BLaER1 (cell line): ENCODE measurements around the gene PDE11A.

ENCODE experiments used
- H3K27ac ChIP-seq: shearing (Covaris generic); formaldehyde crosslinking; 2 replicates; pipeline ENCODE4 v1.8.1; 2022
- H3K27me3 ChIP-seq: shearing (Covaris generic); formaldehyde crosslinking; 2 replicates; pipeline ENCODE4 v1.8.1; 2022
- H3K36me3 ChIP-seq: shearing (Covaris generic); formaldehyde crosslinking; 2 replicates; pipeline ENCODE4 v1.8.1; 2022
- H3K4me1 ChIP-seq: shearing (Covaris generic); formaldehyde crosslinking; 2 replicates; pipeline ENCODE4 v1.8.1; 2022
- H3K4me2 ChIP-seq: shearing (Covaris generic); formaldehyde crosslinking; 2 replicates; pipeline ENCODE4 v1.8.1; 2022
- H3K4me3 ChIP-seq: shearing (Covaris generic); formaldehyde crosslinking; 2 replicates; pipeline ENCODE4 v1.8.1; 2022
- H3K9ac ChIP-seq: shearing (Covaris generic); formaldehyde crosslinking; 2 replicates; pipeline ENCODE4 v1.8.1; 2022
- H3K9me3 ChIP-seq: shearing (Covaris generic); formaldehyde crosslinking; 2 replicates; pipeline ENCODE4 v1.8.1; 2022
- H4K20me1 ChIP-seq: shearing (Covaris generic); formaldehyde crosslinking; 2 replicates; pipeline ENCODE4 v1.8.1; 2022
- Cebpa-rat ChIP-seq: shearing (Covaris generic); IDR thresholded peaks from 2 replicates; pipeline ENCODE4 v1.8.1; 2022

The PDE11A gene

GRCh38 chr2:177595126-177595845 is 477.3 kb downstream of the PDE11A start:
- H3K36me3 ChIP-seq = no peaks in the 10 kb centered on the region
- TF ChIP-seq Cebpa-rat = no peak
- no peak overlapping the region for H3K27ac ChIP-seq
- H4K20me1 ChIP-seq = no peaks in the 10 kb centered on the region
- no peak overlapping the region for H3K4me3 ChIP-seq
- H3K9me3 ChIP-seq = no peaks in the 10 kb centered on the region
- no peak overlapping the region for H3K9ac ChIP-seq
- no peak overlapping the region for H3K4me2 ChIP-seq
- no peaks in the 10 kb centered on the region for H3K4me1 ChIP-seq
- H3K27me3 ChIP-seq = no peaks in the 10 kb centered on the region

GRCh38 chr2:177593402-177593801 is 479.2 kb downstream of the PDE11A start:
- H4K20me1 ChIP-seq = no peaks in the 10 kb centered on the region
- H3K27me3 ChIP-seq = no peaks in the 10 kb centered on the region
- no peaks in the 10 kb centered on the region for H3K4me1 ChIP-seq
- H3K9me3 ChIP-seq = no peaks in the 10 kb centered on the region
- no peak overlapping the region for H3K4me3 ChIP-seq
- TF ChIP-seq Cebpa-rat = no peak
- no peaks in the 10 kb centered on the region for H3K36me3 ChIP-seq
- H3K27ac ChIP-seq = no peak overlapping the region
- H3K9ac ChIP-seq = no peak overlapping the region
- H3K4me2 ChIP-seq = no peak overlapping the region

- H3K4me1 ChIP-seq = no peaks in the 10 kb centered on the region
- H3K27me3 ChIP-seq = no peaks in the 10 kb centered on the region
- H3K27ac ChIP-seq = no peak overlapping the region
- no peak overlapping the region for H3K9ac ChIP-seq
- no peak overlapping the region for H3K4me2 ChIP-seq
- H4K20me1 ChIP-seq = no peaks in the 10 kb centered on the region
- H3K9me3 ChIP-seq = no peaks in the 10 kb centered on the region
- H3K36me3 ChIP-seq = no peaks in the 10 kb centered on the region
- TF ChIP-seq Cebpa-rat = no peak
- H3K4me3 ChIP-seq = no peak overlapping the region
These were observed 479.6 kb downstream of the PDE11A start for GRCh38 chr2:177592945-177593344.

GRCh38 chr2:177592397-177592796 is 480.2 kb downstream of the PDE11A start:
- no peak overlapping the region for H3K4me3 ChIP-seq
- H3K36me3 ChIP-seq = no peaks in the 10 kb centered on the region
- H3K9me3 ChIP-seq = no peaks in the 10 kb centered on the region
- H3K4me1 ChIP-seq = no peaks in the 10 kb centered on the region
- no peaks in the 10 kb centered on the region for H4K20me1 ChIP-seq
- no peak overlapping the region for H3K9ac ChIP-seq
- no peak overlapping the region for H3K27ac ChIP-seq
- no peak overlapping the region for H3K4me2 ChIP-seq
- no peaks in the 10 kb centered on the region for H3K27me3 ChIP-seq
- TF ChIP-seq Cebpa-rat = no peak

GRCh38 chr2:177589186-177589585 is 483.4 kb downstream of the PDE11A start:
- no peak for TF ChIP-seq Cebpa-rat
- H4K20me1 ChIP-seq = no peaks in the 10 kb centered on the region
- no peak overlapping the region for H3K4me3 ChIP-seq
- no peaks in the 10 kb centered on the region for H3K27me3 ChIP-seq
- no peak overlapping the region for H3K9ac ChIP-seq
- no peaks in the 10 kb centered on the region for H3K4me1 ChIP-seq
- H3K27ac ChIP-seq = no peak overlapping the region
- no peaks in the 10 kb centered on the region for H3K9me3 ChIP-seq
- no peak overlapping the region for H3K4me2 ChIP-seq
- H3K36me3 ChIP-seq = no peaks in the 10 kb centered on the region

- Histone ChIP-seq H3K27ac (no peak overlapping the region), H3K4me2 (no peak overlapping the region), H3K36me3 (no peaks in the 10 kb centered on the region), H3K9me3 (no peaks in the 10 kb centered on the region), H3K9ac (no peak overlapping the region), H4K20me1 (no peaks in the 10 kb centered on the region), H3K4me1 (no peaks in the 10 kb centered on the region), H3K4me3 (no peak overlapping the region), H3K27me3 (no peaks in the 10 kb centered on the region)
- TF ChIP-seq Cebpa-rat = no peak
These were observed 483.9 kb downstream of the PDE11A start for GRCh38 chr2:177588671-177589070.

GRCh38 chr2:177587371-177587770 is 485.2 kb downstream of the PDE11A start:
- H3K36me3 ChIP-seq = no peaks in the 10 kb centered on the region
- H3K9me3 ChIP-seq = no peaks in the 10 kb centered on the region
- H3K9ac ChIP-seq = no peak overlapping the region
- H3K27me3 ChIP-seq = no peaks in the 10 kb centered on the region
- H4K20me1 ChIP-seq = no peaks in the 10 kb centered on the region
- no peak overlapping the region for H3K4me2 ChIP-seq
- TF ChIP-seq Cebpa-rat = no peak
- no peak overlapping the region for H3K4me3 ChIP-seq
- no peaks in the 10 kb centered on the region for H3K4me1 ChIP-seq
- H3K27ac ChIP-seq = no peak overlapping the region

GRCh38 chr2:177586154-177586553 is 486.4 kb downstream of the PDE11A start:
- H3K27ac ChIP-seq = no peak overlapping the region
- H3K4me1 ChIP-seq = no peaks in the 10 kb centered on the region
- H3K9me3 ChIP-seq = no peaks in the 10 kb centered on the region
- H3K36me3 ChIP-seq = no peaks in the 10 kb centered on the region
- no peaks in the 10 kb centered on the region for H3K27me3 ChIP-seq
- TF ChIP-seq Cebpa-rat = no peak
- no peak overlapping the region for H3K4me3 ChIP-seq
- H3K4me2 ChIP-seq = no peak overlapping the region
- H4K20me1 ChIP-seq = no peaks in the 10 kb centered on the region
- no peak overlapping the region for H3K9ac ChIP-seq

- Histone ChIP-seq H3K9me3 (no peaks in the 10 kb centered on the region), H3K4me1 (no peaks in the 10 kb centered on the region), H4K20me1 (no peaks in the 10 kb centered on the region), H3K36me3 (no peaks in the 10 kb centered on the region), H3K4me3 (no peak overlapping the region), H3K4me2 (no peak overlapping the region), H3K9ac (no peak overlapping the region), H3K27ac (no peak overlapping the region), H3K27me3 (no peaks in the 10 kb centered on the region)
- no peak for TF ChIP-seq Cebpa-rat
These were observed 487.2 kb downstream of the PDE11A start for GRCh38 chr2:177585234-177585863.

GRCh38 chr2:177584030-177584692 is 488.4 kb downstream of the PDE11A start:
- Histone ChIP-seq H3K27me3 (no peaks in the 10 kb centered on the region), H4K20me1 (no peaks in the 10 kb centered on the region), H3K4me2 (no peak overlapping the region), H3K36me3 (no peaks in the 10 kb centered on the region), H3K9ac (no peak overlapping the region), H3K27ac (no peak overlapping the region), H3K9me3 (no peaks in the 10 kb centered on the region), H3K4me1 (no peaks in the 10 kb centered on the region), H3K4me3 (no peak overlapping the region)
- TF ChIP-seq Cebpa-rat = no peak
